IPS DF 4.7 (cell line): ENCODE results near the gene RPS21.
"Not testable (repeated sequence)": the region's sequence is repeated elsewhere in the genome, so short reads cannot be mapped to it uniquely, and the experiment has no call there.

Source experiments
- DNase-seq: peaks from one replicate; pipeline ENCODE4 v3.0.0-alpha.2; 2013; ENCODE audit warnings: low spot score; ENCODE audit errors: extremely low read depth

Gene RPS21

DNA sequence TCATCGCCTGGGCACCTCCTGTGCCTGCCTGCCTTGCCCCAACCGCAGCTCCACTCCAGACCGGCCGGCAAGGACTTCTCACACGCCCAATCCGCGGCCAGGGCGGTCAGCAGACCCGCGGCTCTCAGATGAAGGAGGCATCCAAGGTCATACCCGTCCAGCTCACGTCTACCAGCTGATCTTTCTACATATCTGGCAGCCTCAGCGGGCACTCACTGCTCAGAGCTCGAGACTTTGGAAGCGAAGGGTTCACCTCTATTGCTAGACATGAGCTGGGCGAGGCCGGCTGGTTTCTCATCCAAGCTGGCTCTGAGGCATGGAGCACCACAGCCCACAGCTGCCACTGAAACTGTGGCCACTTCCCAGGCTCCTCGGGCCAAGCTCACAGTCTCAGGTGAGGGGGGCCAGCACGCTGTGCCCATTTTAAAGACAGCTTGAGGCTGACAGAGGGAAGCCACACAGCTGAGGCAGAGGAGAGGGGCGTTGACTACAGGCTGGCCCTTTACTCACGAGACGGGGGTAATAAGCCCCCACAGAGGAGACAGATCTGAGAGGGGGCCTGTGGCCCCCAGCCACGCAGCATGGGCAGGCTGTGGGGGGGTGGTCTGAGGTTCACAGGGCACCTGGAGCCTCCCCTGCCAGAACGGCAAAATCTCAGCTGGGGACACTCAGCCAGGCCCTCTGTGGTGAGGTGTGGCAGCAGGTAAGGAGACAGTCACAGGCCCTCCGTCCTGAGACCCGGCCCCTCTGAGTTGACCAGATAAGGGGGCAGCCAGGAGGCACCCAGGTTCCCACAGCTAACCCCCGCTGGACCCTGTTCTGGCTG, 21.8 kb upstream of the RPS21 start:
- DNase-seq = no peak

DNA sequence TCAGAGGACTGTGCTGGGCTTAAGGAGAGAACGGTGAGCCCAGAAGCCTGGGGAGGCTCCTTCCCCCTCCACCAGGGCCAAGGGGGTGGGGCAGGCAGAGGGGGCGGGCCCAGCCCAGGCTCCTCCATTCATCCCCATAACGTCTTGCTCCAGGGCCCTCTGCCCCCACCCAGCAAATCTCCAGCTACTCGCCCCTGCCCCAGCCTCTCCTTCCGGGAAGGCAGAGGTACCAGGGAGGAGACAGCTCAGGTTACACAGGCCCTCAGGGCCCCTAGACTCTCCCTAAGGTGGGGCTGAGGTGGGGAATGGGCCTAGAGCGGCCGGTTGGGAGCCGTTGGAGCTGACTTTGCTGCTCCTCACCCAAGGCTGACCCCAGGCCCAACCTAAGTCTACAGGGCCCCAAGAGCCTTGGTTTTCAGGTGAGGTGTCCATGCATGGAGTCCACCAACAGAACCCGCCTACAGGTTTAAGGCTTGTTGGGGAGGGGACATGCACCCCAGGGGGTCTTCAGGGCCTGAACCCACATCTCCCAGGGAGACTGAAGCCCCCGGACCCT, 21.0 kb upstream of the RPS21 start:
- no peak for DNase-seq

- no peak for DNase-seq
Observed at GRCh38 chr20:62366370-62367135, 20.4 kb upstream of the RPS21 start.

- no peak for DNase-seq
Observed at GRCh38 chr20:62367136-62367632, 19.7 kb upstream of the RPS21 start, which contains the start of gene LAMA5. LAMA5 (minus strand) TSS chr20:62367312; CDS start chr20:62367245, 67 bp downstream.

DNA sequence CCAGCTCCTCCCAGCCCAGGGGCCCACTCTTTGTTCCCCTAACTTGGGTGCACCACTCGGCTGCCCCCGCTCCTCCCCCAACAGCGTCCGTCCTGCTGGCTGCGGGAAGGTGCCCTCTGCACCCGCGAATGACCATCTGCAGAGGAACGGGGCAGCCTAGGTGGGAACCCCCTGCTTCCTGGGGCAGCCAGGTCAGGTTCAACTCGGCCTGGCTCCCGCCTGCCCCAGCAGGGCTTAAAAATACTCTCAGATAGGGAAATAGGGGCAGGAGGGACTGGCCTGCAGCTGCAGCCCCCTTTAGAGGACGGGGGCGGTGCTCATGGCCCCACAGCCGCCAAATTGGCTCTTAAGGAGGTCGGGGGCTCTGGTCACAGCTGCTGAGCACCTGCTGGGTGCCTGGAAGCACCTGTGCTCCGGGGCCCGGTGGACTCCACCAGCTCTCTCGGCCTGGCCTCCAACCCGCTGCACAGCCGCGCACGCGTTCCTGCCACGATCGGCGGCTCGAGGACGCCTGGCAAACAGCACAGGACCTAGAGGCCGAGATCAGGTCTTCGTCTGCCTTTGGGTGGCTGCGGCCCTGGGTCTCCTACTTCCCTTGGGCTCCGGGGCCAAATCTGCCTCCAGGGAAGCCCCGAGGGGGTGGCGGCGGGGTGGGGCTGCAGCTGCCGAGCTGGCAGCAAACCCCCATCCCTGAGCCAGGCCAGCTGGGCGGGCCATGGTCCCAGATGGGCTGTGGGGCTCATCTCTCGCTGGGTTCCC, 19.1 kb upstream of the RPS21 start:
- DNase-seq = no peak

DNA sequence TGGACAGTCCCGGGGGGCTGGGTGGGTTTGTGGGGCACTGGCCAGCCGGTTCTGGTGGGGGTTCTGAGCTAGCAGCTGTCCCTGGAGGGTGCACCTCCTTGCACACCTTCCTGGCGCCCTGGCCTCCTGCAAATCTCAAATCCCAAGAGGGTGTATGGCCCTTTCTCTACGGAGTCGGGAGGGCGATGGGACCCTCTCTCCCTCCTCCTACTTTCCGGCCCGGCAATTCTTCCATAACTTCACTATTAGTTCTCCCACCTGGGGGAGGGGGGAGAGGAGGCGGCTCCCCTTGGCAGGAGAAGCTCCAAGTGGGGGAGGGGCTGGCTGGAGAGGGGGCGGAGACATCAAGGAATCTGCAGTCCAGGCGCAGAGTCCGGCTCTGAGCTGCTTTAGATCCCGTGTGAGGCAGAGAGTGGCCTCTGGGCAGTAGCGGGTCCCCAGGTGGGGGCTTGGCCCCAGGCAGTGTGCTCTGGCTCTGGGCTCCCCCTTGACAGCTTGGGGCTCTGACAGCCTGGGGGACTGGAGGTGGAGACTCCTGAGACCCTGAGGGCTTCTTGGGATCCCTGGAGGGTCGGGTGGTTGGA, 18.4 kb upstream of the RPS21 start:
- DNase-seq = no peak

DNA sequence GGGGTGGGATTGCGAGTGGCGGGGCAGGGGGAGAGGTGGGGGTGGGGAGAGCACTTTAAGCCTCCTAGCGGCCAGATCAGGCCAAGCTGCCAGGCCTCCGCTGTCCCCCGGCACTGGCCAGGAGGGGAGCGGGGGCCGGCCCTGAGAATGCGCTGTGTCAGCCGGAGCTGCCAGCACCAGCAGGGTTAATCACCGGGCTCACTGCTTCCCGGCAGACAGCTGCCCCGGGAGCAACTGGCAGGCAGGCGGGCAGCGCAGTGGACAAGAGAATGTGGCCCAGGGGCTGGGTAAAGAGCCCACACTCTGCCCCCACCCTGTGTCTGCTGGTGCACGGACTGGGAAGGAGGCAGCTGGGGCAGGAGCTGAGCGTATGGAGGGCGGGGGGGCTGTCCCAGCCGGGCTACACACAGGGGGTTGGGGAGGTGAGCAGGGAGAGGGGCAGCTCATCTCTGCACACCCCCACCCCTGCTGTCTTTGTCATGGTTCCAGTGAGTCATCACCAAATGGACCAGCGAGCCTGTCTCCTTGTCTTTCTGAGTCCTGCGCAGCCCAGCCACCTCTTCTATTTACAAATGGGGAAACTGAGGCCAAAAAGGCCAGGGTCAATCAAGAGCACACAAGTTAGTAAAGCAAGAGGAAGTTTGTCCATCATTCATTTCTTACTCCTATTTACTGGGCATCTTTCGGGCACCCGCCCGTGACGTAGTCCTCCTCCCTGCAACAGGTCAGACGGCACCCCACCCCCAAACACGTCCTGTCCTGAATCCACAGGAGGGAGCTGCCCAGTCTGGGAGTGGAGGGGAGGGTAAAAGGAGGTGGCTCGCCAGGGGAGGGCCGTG, 17.7 kb upstream of the RPS21 start:
- DNase-seq = no peak

DNA sequence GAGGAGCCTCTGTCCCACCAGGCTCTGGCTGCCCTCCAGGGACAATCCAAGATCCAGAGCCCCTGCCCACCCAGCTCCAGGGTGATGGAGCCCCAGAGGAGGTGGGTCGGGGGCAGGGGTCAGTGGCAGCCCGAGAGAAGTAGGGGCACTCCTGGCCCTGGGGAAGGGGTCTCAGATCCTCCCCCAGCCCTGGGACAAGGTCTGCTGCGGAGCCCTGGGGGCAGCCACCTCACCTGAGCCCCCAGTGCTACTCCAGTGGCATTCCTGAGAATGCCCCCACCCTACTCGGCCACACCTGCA, 17.1 kb upstream of the RPS21 start:
- no peak for DNase-seq

- DNase-seq = no peak
Observed at GRCh38 chr20:62370115-62370806, 16.6 kb upstream of the RPS21 start.

DNA sequence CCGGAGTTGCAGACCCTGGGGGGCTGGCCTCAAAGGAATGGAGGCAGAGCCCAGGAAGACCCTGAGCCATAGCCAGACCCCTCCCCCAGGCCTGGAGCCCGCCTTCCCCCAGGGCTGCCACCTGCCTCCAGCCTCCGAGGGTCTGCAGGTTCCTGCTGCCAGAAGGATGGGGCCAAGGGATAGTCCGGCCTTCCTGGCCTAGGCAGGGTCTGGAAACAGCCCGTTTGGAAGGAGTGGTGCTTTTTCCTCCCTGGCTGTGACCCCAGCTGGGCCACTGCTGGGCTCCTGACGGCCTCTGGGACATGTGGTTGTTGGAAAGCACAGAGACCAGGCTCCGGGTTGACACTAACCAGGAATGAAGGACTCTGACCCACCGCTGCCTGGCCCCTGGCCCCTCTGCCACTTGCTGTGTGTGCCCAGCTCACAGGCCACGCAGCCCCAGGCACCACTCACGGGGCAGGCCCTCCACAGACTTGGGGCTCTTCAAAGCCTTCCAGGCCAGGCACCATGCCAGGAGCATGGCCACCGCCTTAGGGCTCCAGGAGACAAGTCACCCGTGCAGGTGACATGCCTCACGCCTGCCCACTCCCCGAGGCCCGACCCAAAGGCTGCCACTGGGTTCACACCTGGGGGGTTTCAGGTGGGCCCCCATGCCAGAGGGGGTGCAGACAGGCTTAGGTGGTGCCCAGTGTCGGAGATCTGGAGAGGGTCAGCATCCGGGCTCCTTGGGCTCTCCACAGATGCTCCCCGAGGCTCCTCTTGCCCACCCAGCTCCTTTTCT, 15.9 kb upstream of the RPS21 start:
- DNase-seq = no peak

DNA sequence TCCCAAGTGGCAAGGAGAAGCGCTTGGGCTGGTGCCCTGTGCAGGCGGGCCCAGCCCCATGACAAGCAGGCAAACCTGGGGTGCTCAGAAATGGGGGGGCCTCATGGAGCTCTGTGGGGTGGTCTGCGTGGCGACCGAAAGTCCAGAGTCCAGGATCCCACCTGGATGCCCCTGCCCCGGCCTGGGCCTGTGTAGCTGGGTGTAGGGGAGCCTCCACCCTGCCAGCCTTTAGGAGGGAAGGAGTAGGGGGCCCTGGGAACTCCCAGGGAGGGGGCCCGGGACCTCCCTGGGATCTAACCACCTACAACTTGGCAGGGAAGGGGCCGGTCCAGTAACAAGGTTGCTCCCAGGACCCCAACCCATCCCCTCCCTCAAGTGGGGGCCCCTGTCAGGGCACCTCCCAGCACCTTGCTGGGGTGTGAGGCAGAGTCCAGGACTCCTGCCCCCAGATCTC, 15.3 kb upstream of the RPS21 start:
- no peak for DNase-seq

GRCh38 chr20:62372042-62372993, 14.6 kb upstream of the RPS21 start:
- DNase-seq = no peak

- not testable (repeated sequence) for DNase-seq
Observed at GRCh38 chr20:62373631-62374179, 13.2 kb upstream of the RPS21 start.

DNA sequence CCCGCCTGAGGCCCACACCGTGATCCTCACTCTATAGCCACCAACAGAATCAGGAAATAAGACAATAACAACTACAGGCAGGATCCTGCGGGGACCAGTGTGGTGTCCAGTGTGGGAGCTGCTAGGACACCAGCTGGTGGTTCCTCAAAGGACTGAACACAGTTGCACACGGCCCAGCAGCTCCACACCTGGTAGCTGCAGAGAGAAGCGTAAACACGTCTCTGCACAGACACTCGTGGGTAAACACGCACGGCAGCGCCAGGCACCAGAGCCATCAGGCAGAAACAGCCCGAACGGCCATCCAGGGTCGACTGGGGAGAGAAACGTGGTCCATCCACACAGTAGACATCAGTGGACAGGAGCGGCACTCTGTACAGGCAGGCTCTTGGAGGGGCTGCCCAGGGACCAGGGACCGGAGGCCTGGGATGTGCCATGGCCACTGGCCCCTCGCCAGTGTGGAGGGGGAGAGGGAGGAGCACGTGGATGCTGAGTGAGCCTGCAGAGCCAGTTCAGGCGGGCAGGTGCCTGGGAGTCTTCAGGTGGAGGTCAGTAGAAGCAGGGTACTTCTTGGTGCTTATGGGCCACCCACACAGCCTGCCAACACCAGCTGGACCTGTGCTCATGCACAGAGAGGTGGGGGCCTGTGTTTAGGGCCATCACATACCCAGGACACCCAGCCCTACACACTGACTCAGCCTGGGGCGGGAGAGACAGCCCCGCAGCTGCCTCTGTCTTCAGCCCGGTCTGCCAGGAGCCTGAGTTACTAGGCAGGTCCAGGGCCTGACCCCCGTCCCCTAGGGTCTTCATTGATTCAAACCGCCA, 12.4 kb upstream of the RPS21 start:
- no peak for DNase-seq

DNA sequence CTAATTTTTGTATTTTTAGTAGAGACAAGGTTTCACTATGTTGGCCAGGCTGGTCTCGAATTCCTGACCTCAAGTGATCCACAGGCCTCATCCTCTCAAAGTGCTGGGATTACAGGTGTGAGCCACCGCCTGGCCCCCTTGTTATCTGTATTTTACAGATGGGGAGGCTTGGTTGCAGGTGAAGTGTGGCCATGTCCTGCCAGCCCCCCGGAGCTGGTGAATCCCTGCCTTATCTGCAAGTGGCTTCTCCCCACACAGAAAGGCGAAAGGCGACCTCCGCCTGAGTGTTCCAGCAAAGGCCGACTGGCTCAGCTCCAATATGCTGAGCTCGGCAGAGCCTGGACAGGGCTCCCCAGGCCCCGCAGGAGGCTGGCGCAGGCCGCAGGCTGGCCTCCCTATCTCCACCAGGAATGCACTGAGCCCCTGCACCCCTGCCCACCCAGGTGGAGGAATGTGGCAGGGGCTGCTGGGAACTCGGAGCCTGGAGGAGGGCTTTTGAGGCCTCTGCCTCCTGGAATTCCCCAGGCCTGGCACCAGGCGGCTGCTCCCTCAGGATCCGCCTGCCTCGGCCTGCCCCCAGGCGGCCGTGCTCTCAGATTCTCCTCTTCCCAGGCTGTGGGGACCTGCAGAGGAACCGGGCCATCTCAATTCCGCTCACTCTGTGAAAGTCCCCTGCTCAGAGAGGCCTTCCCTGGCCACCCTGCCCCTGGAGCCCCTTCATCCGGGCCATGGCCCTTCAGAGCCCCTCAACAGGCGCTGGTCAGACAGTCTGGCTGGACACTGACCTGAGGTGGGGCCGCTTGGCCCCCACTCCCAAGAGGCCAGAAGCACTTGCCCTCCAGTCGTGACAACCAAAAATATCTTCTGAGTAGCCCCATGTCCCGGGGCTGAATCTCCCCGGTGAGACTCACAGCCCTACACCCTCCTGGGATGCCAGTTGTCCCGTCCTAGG, 10.5 kb upstream of the RPS21 start:
- no peak for DNase-seq
